Loucy (cell line): ENCODE measurements around the gene C6orf120.

ENCODE experiments used
- H2AFZ ChIP-seq: fragments of 200-600 bp; sonication (generic); 2 replicates; pipeline ENCODE4 v1.6.0; 2016; ENCODE audit warnings: antibody characterized with exemption, mild to moderate bottlenecking, low read length, moderate library complexity
- H3F3A ChIP-seq: fragments of 200-600 bp; 2 replicates; pipeline ENCODE4 v1.6.0; 2016; ENCODE audit warnings: antibody characterized with exemption, low read depth, mild to moderate bottlenecking
- H3K27me3 ChIP-seq: fragments of 200-600 bp; sonication (generic); 2 replicates; pipeline ENCODE4 v1.6.1; 2014; ENCODE audit warnings: low read length, mild to moderate bottlenecking; ENCODE audit not compliant: insufficient read depth, poor library complexity, severe bottlenecking
- H3K36me3 ChIP-seq: fragments of 200-600 bp; sonication (generic); 2 replicates; pipeline ENCODE4 v1.6.1; 2016; ENCODE audit warnings: low read length; ENCODE audit not compliant: insufficient read depth
- H3K4me1 ChIP-seq: fragments of 200-600 bp; sonication (generic); 2 replicates; pipeline ENCODE4 v1.5.1; 2014; ENCODE audit warnings: low read length, mild to moderate bottlenecking; ENCODE audit not compliant: insufficient read depth, poor library complexity, severe bottlenecking
- H3K4me2 ChIP-seq: fragments of 200-600 bp; sonication (generic); 2 replicates; pipeline ENCODE4 v1.6.0; 2014; ENCODE audit warnings: antibody characterized with exemption, low read length, low read depth, mild to moderate bottlenecking; ENCODE audit not compliant: poor library complexity, severe bottlenecking
- H3K4me3 ChIP-seq: fragments of 200-600 bp; sonication (generic); 2 replicates; pipeline ENCODE4 v1.5.1; 2014; ENCODE audit warnings: low read length, mild to moderate bottlenecking, mixed read lengths; ENCODE audit not compliant: poor library complexity, severe bottlenecking
- H3K79me2 ChIP-seq: fragments of 200-600 bp; sonication (generic); 2 replicates; pipeline ENCODE4 v1.6.1; 2014; ENCODE audit warnings: low read length; ENCODE audit not compliant: insufficient read depth
- H3K9ac ChIP-seq: fragments of 200-600 bp; sonication (generic); 2 replicates; pipeline ENCODE4 v1.6.0; 2014; ENCODE audit warnings: mild to moderate bottlenecking, low read depth, low read length, moderate library complexity; ENCODE audit not compliant: poor library complexity, severe bottlenecking
- H3K9me2 ChIP-seq: fragments of 200-600 bp; sonication (generic); replicated peaks from 2 replicates; pipeline ENCODE4 v1.6.1; 2016; ENCODE audit warnings: low read depth, low read length, mixed read lengths
- H3K9me3 ChIP-seq: fragments of 200-600 bp; sonication (generic); 2 replicates; pipeline ENCODE4 v1.6.1; 2014; ENCODE audit warnings: mild to moderate bottlenecking, antibody characterized with exemption, low read length, low read depth; ENCODE audit not compliant: insufficient read depth
- H4K20me1 ChIP-seq: fragments of 200-600 bp; sonication (generic); 2 replicates; pipeline ENCODE4 v1.6.0; 2014; ENCODE audit warnings: antibody characterized with exemption, low read length, mild to moderate bottlenecking; ENCODE audit not compliant: insufficient read depth, poor library complexity, severe bottlenecking
- CTCF ChIP-seq: fragments of 200-600 bp; sonication (generic); conservative IDR thresholded peaks from 2 replicates; pipeline ENCODE4 v1.5.1; 2014; ENCODE audit warnings: mild to moderate bottlenecking, antibody characterized with exemption, low read length
- EZH2phosphoT487 ChIP-seq: fragments of 200-600 bp; IDR thresholded peaks from 2 replicates; pipeline ENCODE4 v1.6.1; 2018; ENCODE audit warnings: antibody characterized with exemption, mild to moderate bottlenecking, moderate library complexity, borderline replicate concordance

C6orf120 gene

GRCh38 chr6:169654598-169655391 is 47.1 kb upstream of the C6orf120 start:
- Histone ChIP-seq H4K20me1 (no peaks in the 10 kb centered on the region), H3K9ac (peak overlapping the region; percentile 55), H3K36me3 (no peaks in the 10 kb centered on the region), H3K4me2 (peak overlapping the region; percentile 70), H3K27me3 (no peaks in the 10 kb centered on the region), H3K9me2 (no peaks in the 10 kb centered on the region), H2AFZ (peak overlapping the region; percentile 75; the same call in 1 of the 2 replicates), H3K79me2 (no peaks in the 10 kb centered on the region), H3F3A (no peaks in the 10 kb centered on the region), H3K4me1 (no peaks in the 10 kb centered on the region), H3K9me3 (no peaks in the 10 kb centered on the region), H3K4me3 (peak overlapping the region; percentile 66)
- no peak for TF ChIP-seq EZH2phosphoT487
- TF ChIP-seq CTCF: no peak; the same call in 1 of the 2 replicates

DNA sequence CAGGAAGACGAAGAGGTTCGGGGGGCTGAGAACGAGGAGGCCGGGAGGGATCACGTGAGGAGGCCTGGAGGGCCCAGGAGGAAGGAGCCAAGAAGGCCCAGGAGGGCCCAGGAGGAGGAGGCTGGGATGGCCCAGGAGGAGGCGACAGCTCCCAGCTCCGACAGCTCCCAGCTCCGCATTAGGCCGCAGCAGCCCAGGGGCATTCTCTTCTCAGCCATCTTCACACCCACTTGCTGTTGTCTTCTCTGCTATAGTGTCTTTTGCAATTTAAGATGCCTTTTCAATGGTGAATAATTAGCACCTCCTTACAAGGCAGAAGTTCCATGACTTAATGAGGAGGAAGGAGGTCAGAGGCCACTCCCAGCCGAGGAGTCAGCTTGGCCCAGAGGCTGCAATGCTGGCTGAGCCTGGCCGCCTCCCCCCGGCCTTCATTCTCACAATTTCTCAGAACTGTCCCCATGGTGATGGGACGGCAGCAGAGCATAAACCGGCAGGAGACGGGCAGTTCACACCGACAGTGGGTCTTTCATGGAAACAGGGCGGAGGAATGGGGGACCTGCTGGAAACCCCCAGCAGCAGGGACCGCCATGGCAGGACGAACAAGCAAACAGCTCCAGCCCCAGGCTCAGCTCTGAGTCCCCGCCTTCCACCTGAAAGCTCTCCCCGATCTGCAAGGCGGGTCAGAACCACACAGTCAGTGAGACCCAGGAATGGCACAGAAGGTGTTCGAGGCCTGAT is 45.2 kb upstream of the C6orf120 start:
- no peaks in the 10 kb centered on the region for H3K4me1 ChIP-seq
- no peaks in the 10 kb centered on the region for H3K27me3 ChIP-seq
- H3K36me3 ChIP-seq: no peaks in the 10 kb centered on the region
- no peaks in the 10 kb centered on the region for H3K9me3 ChIP-seq
- no peak overlapping the region for H3K4me2 ChIP-seq
- no peaks in the 10 kb centered on the region for H3K79me2 ChIP-seq
- no peaks in the 10 kb centered on the region for H3K9me2 ChIP-seq
- no peak overlapping the region for H3K4me3 ChIP-seq
- H2AFZ ChIP-seq: no peak overlapping the region
- H3K9ac ChIP-seq: no peak overlapping the region
- no peaks in the 10 kb centered on the region for H3F3A ChIP-seq
- no peak for TF ChIP-seq EZH2phosphoT487
- no peak for TF ChIP-seq CTCF
- H4K20me1 ChIP-seq: no peaks in the 10 kb centered on the region

DNA sequence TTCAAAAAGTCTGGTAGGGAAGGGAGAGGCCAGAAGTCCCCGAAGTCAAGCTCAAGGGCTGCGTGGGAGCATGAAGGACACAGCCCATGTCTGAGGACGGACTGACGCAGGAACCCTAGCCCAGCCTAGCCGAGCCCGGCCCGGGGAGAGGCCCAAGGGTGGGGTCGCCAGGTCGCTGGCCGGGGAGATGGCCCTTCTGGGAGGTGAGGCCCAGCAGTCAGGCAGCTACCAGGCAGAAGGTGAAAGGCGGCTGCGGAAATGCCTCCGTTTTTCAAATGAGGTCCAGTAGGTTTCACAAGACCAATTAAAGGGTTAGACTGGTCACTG is 44.7 kb upstream of the C6orf120 start:
- H3K9ac ChIP-seq: no peak overlapping the region
- no peaks in the 10 kb centered on the region for H4K20me1 ChIP-seq
- no peak overlapping the region for H3K4me2 ChIP-seq
- H3F3A ChIP-seq: no peaks in the 10 kb centered on the region
- no peaks in the 10 kb centered on the region for H3K36me3 ChIP-seq
- H3K9me2 ChIP-seq: no peaks in the 10 kb centered on the region
- no peak overlapping the region for H3K4me3 ChIP-seq
- H3K27me3 ChIP-seq: no peaks in the 10 kb centered on the region
- TF ChIP-seq CTCF (no peak), EZH2phosphoT487 (no peak)
- H3K4me1 ChIP-seq: no peaks in the 10 kb centered on the region
- H3K79me2 ChIP-seq: no peaks in the 10 kb centered on the region
- H2AFZ ChIP-seq: no peak overlapping the region
- no peaks in the 10 kb centered on the region for H3K9me3 ChIP-seq
